Measurements from ENCODE around the gene CTNNA3.

GRCh38 chr10:67156239-67156638 lies 539.8 kb downstream of the CTNNA3 start:
- no peak for TF ChIP-seq CTCF (IDR thresholded peaks at IDR 0.05)
- no peak for TF ChIP-seq POLR2A (IDR thresholded peaks at IDR 0.05)

Measured in right lobe of liver (tissue), 4 donors.